Thyroid gland (tissue), 4 donors: Measurements from ENCODE around the gene TRAF3IP1. TPM values are rescaled to one million over a fixed set of nuclear protein-coding genes. Genes with fewer than 3 reads are reported as not detected.

Experiments
- DNase-seq, 2 donors: peaks; one replicate each; pipeline ENCODE4 v3.0.0-alpha.2; 2019
- H3K27ac ChIP-seq, 3 donors: fragments of 200-600 bp; sonication (generic); 1 replicate in 2 of 3; 2 replicates in 1 of 3; pipeline ENCODE4 v1.5.1; 2016 to 2019; ENCODE audit warnings: mild to moderate bottlenecking in 1 of 3, moderate library complexity in 1 of 3
- H3K27me3 ChIP-seq: fragments of 200-600 bp; sonication (generic); one replicate; pipeline ENCODE4 v1.5.1; 2019
- H3K36me3 ChIP-seq, 2 donors: fragments of 200-600 bp; sonication (generic); one replicate each; pipeline ENCODE4 v1.5.1; 2016 to 2019
- H3K4me1 ChIP-seq, 2 donors: fragments of 200-600 bp; sonication (generic); one replicate each; pipeline ENCODE4 v1.5.1; 2017 to 2019
- H3K4me3 ChIP-seq, 3 donors: fragments of 200-600 bp; sonication (generic); replicated peaks in 1 of 3; 1 replicate in 2 of 3; 2 replicates in 1 of 3; pipeline ENCODE4 v1.5.1; 2016; ENCODE audit warnings: mild to moderate bottlenecking in 1 of 3
- H3K9me3 ChIP-seq: fragments of 200-600 bp; sonication (generic); one replicate; pipeline ENCODE4 v1.5.1; 2017
- POLR2A ChIP-seq, 2 donors: fragments of 450-650 bp; IDR thresholded peaks; one replicate each; pipeline ENCODE4 v1.6.1; 2017; ENCODE audit warnings: antibody characterized with exemption in 2 of 2, mild to moderate bottlenecking in 2 of 2, moderate library complexity in 1 of 2
- WGBS, 2 donors: methylation state at CpG; one replicate each; pipeline ENCODE4 v1.1.5; 2017; 5-methylcytosine and 5-hydroxymethylcytosine counted together
- intact Hi-C: fragments of 100-400 bp; cut with DNase I; formaldehyde crosslinking; loops from one replicate; pipeline ENCODE4 v1.15.1; 2023
- total RNA-seq, 4 donors: library from RNA; depleted of rRNA; stranded (reverse); fragments of >200 nt; gene quantifications; one replicate each; pipeline ENCODE4 v1.2.3, GENCODE V29; 2016
- TF ChIP-seq, protein P1 (sequence below), 6 experiments: fragments of 200-600 bp in 3 of 6; fragments of 450-650 bp in 3 of 6; sonication (generic) in 3 of 6; IDR thresholded peaks; one replicate each; pipeline ENCODE4 v1.5.1; 2016 to 2019; ENCODE audit warnings: antibody characterized with exemption in 6 of 6, mild to moderate bottlenecking in 2 of 6, inconsistent platforms in 1 of 6, moderate library complexity in 1 of 6

The TRAF3IP1 gene
- total RNA-seq, 4 donors from 2014 or later, result 19.5 to 24.7 (median 22.2) TPM

DNA sequence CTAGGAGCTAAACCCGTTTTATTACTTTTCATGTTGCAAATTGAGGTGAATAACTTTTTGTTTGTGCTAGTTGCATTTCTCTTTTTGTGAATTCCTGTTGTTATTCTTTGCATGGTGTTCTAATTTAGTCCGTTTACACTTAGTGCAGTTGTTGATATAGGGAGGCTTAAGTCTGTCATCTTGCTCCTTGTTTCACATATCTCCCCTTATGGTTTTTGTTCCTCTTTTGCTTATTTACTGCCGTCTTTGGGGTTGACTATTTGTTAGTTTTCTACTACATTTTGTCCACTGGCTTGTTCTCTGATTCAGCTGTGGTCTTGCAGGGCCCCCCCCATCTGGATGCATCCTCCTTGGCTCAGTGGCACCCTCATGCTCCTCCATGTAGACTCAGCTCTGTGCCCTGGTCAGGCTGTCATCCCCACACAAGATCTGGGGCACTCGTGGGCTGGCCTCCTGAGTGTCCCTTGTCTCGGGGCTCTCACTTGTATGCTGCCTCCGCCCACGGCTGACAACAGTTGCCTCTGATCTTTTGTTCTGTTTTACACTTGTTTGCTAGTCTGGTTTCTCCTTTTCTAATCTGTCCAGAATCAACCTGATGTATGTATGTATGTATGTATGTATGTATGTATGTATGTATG lies 63.5 kb downstream of the TRAF3IP1 start:
- WGBS, 2 donors, result 92 to 97% methylated on average over 7 of the region's 7 CpGs
- Histone ChIP-seq H3K27me3 (no peaks in the 10 kb centered on the region), H3K4me3 (no peak overlapping the region), H3K27ac (no peak overlapping the region), H3K4me1 (peaks cover 18 to 23% of the 10 kb centered on the region in 2 donors), H3K36me3 (no peaks in the 10 kb centered on the region), H3K9me3 (no peaks in the 10 kb centered on the region)
- TF ChIP-seq, protein P1, sequence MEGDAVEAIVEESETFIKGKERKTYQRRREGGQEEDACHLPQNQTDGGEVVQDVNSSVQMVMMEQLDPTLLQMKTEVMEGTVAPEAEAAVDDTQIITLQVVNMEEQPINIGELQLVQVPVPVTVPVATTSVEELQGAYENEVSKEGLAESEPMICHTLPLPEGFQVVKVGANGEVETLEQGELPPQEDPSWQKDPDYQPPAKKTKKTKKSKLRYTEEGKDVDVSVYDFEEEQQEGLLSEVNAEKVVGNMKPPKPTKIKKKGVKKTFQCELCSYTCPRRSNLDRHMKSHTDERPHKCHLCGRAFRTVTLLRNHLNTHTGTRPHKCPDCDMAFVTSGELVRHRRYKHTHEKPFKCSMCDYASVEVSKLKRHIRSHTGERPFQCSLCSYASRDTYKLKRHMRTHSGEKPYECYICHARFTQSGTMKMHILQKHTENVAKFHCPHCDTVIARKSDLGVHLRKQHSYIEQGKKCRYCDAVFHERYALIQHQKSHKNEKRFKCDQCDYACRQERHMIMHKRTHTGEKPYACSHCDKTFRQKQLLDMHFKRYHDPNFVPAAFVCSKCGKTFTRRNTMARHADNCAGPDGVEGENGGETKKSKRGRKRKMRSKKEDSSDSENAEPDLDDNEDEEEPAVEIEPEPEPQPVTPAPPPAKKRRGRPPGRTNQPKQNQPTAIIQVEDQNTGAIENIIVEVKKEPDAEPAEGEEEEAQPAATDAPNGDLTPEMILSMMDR (IDR thresholded peaks at IDR 0.05), result no peak
- TF ChIP-seq POLR2A (IDR thresholded peaks at IDR 0.05), result no peak
- intact Hi-C loops, result no loop called here
- no peak for DNase-seq

DNA sequence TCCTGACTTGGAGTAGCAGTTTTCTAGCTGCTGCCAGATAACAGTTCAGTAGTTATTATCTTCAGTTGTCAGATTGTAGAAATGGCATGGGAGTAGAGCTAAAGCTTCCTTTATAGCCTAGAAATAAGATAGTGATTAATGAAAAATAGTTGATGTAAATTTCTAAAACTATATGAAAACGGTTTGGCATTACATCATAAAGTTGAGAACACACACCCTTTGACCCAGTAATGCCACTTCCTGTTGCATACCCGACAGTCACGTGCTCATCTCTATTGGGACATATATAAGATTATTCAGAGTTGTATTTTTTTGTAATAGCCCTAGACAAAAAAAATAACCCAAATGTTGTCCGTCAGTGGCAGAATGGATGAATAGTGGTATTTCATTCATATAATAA lies 67.0 kb downstream of the TRAF3IP1 start:
- 77 to 80% methylated on average over 4 of the region's 4 CpGs for WGBS, 2 donors
- H3K4me3 ChIP-seq, result no peak overlapping the region

DNA sequence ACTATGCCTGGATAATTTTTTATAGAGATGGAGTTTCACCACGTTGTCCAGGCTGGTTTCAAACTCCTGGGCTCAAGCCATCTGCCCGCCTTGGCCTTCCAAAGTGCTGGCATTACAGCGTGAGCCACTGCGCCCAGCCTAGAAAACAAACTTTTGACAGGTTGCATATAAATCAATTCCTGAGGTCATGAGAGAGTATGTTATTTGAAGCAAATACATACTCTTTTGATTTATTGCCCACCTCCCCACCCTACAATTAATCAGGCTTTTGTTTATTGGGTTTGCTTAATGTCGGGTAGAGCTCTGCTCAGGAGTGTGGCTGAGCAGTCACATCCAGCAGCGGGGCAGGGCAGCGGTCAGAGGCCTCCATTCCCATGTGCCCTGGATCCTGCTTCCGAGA lies 68.5 kb downstream of the TRAF3IP1 start:
- H3K27ac ChIP-seq, result peak overlapping the region in 2 of 3 donors; percentile 32 to 73
- H3K4me1 ChIP-seq, result peaks cover 19 to 22% of the 10 kb centered on the region in 2 donors
- TF ChIP-seq, protein P1 (IDR thresholded peaks at IDR 0.05), result no peak
- TF ChIP-seq POLR2A (IDR thresholded peaks at IDR 0.05), result no peak
- DNase-seq, result no peak
- H3K4me3 ChIP-seq, result no peak overlapping the region
- no peaks in the 10 kb centered on the region for H3K36me3 ChIP-seq
- H3K27me3 ChIP-seq, result no peaks in the 10 kb centered on the region
- WGBS, 2 donors, result 79 to 94% methylated on average over 8 of the region's 8 CpGs
- no peaks in the 10 kb centered on the region for H3K9me3 ChIP-seq
- intact Hi-C loops, result no loop called here

More for the DNA sequence above, 67.0 kb downstream of the TRAF3IP1 start:
- TF ChIP-seq, protein P1 (IDR thresholded peaks at IDR 0.05), result no peak
- no peak for TF ChIP-seq POLR2A (IDR thresholded peaks at IDR 0.05)
- H3K4me1 ChIP-seq, result peaks cover 19 to 22% of the 10 kb centered on the region in 2 donors
- no peak overlapping the region for H3K27ac ChIP-seq
- intact Hi-C loops, result no loop called here
- no peaks in the 10 kb centered on the region for H3K36me3 ChIP-seq
- DNase-seq, result no peak
- no peaks in the 10 kb centered on the region for H3K9me3 ChIP-seq
- H3K27me3 ChIP-seq, result no peaks in the 10 kb centered on the region

DNA sequence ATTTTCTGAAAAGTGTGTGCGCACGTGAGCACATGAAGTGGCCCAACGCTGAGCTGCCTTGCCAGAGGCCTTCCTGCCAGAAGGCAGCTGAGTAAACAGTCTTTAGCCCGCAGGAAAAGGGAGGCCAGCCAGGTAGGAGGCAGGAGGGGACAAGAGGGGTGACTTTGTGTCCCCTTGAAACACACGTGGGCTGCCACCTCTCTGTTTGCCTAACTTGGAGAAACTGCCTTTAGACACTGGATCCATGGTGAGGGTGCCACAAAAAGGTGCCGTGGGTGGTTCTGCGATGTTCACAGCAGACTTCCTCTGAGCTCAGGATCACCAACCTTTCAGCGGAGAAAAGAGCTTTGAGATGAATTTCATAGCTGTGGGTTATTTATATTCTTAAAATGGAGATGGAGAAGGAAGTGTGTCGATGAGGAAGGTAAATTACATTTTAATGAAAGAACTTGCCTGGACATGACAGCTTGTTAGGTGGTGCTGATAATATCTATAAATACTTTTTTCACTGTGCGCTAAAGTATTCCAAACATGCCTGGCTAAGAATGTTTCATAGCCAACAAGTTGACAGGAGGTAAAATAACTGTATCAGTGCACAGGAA lies 69.8 kb downstream of the TRAF3IP1 start:
- intact Hi-C loops, result no loop called here
- Histone ChIP-seq H3K27ac (peak overlapping the region; percentile 40 to 74 (median 73)), H3K36me3 (no peaks in the 10 kb centered on the region), H3K4me1 (peaks cover 22 to 23% of the 10 kb centered on the region in 2 donors), H3K27me3 (no peaks in the 10 kb centered on the region), H3K4me3 (no peak overlapping the region), H3K9me3 (no peaks in the 10 kb centered on the region)
- TF ChIP-seq, protein P1 (IDR thresholded peaks at IDR 0.05), result peak in 1 of 6 experiments; percentile 2
- peak in 1 of 2 donors; percentile 7 for TF ChIP-seq POLR2A (IDR thresholded peaks at IDR 0.05)
- WGBS, 2 donors, result 36 to 43% methylated on average over 10 of the region's 10 CpGs
- peak; percentile 93 to 95 for DNase-seq

DNA sequence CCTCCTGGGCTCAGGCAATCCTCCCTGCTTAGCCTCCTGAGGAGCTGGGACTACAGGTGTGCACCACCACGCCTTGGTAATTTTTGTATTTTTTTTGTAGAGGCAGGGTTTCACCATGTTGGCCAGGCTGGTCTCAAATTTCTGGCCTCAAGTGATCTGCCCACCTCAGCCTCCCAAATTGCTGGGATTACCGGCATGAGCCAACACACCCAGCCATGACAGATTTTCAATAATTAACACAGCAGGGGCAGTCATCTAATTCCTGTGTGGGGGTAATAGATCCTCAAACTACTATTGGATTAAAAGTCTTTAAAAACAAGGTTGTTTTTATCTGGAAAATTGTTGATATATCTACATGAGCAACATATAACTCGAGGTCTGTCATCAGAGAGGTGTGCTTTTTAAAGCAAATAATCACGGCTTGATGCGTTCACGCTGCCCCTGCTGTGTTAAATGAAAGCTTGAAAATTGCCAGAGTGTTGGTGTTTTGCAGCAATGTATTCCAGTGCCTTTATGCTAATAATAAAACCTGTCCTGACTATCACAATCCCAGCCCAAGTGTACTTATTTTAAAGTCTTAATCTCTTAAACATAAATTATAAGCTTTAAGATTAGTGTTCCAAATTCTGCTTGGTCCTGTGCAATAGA lies 70.8 kb downstream of the TRAF3IP1 start:
- H3K36me3 ChIP-seq, result no peaks in the 10 kb centered on the region
- intact Hi-C loops, result no loop called here
- TF ChIP-seq, protein P1 (IDR thresholded peaks at IDR 0.05), result no peak
- no peak for TF ChIP-seq POLR2A (IDR thresholded peaks at IDR 0.05)
- no peaks in the 10 kb centered on the region for H3K9me3 ChIP-seq
- no peak for DNase-seq
- H3K27me3 ChIP-seq, result no peaks in the 10 kb centered on the region
- WGBS, 2 donors, result 95 to 96% methylated on average over 6 of the region's 6 CpGs
- H3K4me3 ChIP-seq, result no peak overlapping the region
- H3K27ac ChIP-seq, result peak overlapping the region in 2 of 3 donors; percentile 73 to 74
- peaks cover 19 to 23% of the 10 kb centered on the region in 2 donors for H3K4me1 ChIP-seq
